NOMO-1 treated with DMSO at 0.1 percent for 48 hours (cell line): Measurements from ENCODE around the gene IFI44L.

Experiments used
- DNase-seq: peaks from one replicate; lab custom pipeline; 2025; ENCODE audit not compliant: unreplicated experiment; lab: John Stamatoyannopoulos, UW

Gene IFI44L

DNA sequence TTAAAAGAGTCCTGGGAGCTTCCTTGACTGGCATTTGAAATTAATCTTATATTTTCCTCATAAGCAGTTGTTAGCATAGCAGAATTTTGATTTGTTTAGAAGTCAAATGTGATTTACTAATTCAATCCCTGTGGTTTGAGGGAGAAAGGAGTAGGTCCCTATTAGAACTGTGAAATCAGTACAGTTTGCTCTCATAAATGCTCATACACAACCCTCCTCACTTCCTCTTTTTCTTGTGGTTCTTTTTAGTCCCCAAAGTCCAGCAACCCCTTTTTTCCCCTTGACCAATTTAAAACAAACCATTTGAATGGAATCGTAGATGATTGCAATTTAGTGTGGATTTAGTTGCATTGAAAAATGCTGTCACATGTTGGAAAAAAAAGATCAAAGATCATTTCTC lies 20.2 kb downstream of the IFI44L start:
- no peak for DNase-seq

GRCh38 chr1:78641558-78641957 lies 21.3 kb downstream of the IFI44L start:
- DNase-seq = no peak

DNA sequence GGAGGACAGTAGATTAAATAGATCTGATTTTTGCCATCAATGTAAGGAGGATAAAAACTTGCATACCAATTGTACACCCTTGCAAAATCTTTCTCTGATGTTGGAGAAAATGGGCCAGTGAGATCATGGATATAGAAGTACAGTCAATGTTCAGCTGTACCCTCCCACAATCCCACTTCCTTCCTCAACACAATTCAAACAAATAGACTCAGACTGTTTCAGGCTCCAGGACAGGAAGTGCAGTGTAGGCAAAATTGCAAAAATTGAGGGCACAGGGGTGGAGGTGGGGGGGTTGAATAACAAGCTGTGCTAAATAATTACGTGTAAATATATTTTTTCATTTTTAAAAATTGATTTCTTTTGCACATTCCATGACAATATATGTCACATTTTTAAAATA lies 25.5 kb downstream of the IFI44L start:
- no peak for DNase-seq

- DNase-seq = no peak
Measured at GRCh38 chr1:78647238-78647637, 27.0 kb downstream of the IFI44L start.

DNA sequence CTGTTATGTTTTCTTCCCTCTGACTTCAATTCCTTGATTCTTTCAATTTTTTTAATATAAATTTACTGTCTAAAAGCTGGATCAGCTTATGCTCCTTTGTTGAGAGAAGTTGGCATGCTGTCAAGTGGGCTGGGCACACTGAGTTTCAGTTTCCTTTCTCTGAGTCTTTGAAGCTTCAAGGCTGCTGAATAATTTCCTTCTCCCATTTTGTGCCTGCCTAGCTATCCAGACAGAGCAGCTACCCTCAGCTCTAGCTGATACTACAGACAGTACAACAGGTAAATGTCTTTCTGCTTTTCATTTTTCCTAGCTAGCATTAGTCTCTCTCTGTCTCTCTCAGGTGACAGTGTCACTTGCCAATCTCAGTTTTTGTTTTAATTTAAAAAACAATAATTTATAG lies 29.4 kb downstream of the IFI44L start, which contains the start of gene IFI44:
Gene IFI44, plus strand, starts transcription at position 204 of the 400 bp plus-strand sequence. CDS start 365 bp downstream, outside the sequence.
- peak; percentile 23 for DNase-seq

- DNase-seq = no peak
Measured at GRCh38 chr1:78650114-78650660, 29.9 kb downstream of the IFI44L start.

- DNase-seq = no peak
Measured at GRCh38 chr1:78651241-78651640, 31.0 kb downstream of the IFI44L start.

DNA sequence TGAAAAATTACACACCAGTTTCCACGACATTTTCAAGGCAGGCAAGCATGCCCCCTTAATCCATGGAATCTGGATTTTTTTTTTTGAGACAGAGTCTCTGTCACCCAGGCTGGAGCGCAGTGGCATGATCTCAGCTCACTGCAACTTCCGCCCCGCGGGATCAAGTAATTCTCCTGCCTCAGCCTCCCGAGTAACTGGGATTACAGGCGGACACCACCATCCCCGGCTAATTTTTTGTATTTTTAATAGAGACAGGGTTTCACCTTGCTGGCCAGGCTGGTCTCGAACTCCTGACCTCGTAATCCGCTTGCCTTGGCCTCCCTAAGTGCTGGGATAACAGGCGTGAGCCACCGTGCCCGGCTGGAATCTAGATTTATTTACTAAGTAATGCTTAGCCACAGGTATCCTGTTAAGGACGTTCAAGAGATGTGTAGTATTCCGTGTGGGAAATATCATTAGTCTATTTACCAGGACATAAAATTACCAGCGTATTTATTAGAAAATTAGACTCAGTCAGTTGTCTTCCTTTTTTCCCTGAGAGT lies 31.8 kb downstream of the IFI44L start:
- no peak for DNase-seq

GRCh38 chr1:78658901-78659300 lies 38.7 kb downstream of the IFI44L start:
- DNase-seq = no peak

DNA sequence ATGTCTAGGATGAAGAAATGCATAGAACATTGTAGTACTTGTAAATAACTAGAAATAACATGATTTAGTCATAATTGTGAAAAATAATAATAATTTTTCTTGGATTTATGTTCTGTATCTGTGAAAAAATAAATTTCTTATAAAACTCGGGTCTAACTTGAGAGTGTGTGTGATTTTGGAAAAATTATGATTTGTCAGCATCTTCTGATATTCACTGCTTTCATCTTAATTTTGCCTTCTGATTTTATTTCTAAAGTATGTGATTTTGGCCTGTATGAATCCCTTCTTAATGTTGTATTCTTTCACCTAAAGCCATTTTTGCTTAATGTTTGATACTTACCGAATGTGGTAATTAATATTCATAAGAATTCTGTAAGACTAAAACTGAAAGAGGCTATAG lies 43.7 kb downstream of the IFI44L start:
- DNase-seq = no peak

DNA sequence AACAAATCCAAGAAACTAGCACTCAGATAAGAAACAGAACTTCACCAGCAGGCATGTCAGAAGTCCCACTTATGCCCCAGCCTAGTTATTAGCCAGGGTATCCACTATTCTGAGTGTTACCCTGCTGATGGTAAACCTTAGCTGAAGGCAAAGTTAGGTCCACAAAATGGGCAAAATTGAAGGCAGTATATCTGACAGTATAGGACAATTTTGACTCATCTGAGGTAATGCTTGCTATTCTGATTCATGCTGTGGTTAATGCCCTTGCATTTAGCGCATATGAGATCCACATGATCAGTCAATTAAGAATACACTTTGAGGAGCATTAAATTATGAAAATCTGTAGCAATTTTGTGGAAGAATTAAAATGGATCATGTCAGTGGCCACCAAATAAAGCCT lies 44.5 kb downstream of the IFI44L start:
- DNase-seq = no peak

GRCh38 chr1:78665809-78666208 lies 45.6 kb downstream of the IFI44L start:
- no peak for DNase-seq

DNA sequence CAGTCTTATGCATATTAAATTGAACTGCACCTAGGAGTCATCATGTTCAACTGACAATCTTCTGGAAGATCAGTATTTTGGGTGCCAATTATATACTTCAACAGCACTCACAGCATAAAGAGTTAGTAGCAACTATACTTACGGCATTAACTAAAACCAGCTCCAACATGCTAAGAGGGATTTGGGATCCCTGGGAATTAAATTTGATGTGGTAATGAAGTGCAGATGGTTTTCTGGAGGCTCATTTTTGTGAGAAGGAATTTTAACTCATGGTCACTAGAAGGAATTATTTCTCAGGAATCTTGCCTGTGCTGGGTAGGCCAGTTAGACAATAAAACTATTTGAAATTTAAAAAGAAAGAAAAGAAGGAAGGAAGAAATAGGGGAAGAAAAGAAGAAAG lies 47.7 kb downstream of the IFI44L start:
- no peak for DNase-seq

GRCh38 chr1:78668427-78668826 lies 48.2 kb downstream of the IFI44L start:
- DNase-seq = no peak

- DNase-seq = no peak
Measured at GRCh38 chr1:78672428-78672827, 52.2 kb downstream of the IFI44L start.

DNA sequence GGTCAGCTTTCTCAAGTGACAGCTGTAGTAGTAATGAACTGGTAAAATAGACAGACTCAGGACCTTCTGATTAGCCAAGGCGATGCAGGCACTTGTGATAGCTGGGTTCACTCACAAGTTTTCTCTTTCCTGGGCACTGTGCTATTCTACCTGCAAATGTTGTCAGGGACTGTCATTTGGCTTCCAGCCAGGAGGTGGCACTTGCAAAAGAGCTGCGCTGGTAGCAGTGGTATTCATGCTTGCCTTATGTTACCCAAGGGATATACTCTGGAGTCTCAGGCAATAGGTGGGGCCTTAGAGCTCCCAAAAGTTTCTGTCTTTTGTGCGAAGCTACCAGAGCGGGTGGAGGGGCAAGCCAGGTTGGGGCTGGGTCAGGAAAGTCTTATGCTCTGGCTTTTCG lies 52.9 kb downstream of the IFI44L start:
- DNase-seq = no peak

DNA sequence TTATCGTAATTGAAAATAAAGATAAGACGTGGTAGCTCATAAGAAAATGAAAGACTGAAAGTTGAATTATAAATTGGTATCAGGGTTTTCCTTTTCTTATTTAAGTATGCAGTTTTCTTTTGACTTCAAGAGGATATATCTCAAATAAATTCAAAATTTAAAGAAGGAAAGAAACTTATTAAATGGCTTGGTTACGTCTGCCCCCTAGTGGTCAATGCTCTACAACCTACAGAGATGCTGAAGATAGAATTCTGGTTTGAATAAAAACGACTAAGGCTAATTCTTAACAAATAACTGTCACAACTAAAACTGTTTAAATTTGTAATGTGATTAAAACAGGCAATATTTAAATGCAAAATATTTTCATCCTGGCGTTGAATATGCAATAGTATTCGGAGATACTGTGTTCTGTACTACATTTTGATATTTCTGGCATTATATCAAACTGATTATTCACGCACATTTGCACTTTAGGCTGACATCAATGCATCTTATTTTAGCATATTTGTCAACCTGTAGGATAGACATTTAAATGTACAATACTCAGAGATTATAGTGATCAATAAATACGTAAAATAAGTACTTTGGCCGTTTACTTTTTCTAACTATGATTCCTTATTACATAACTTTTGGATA lies 56.2 kb downstream of the IFI44L start:
- peak; percentile 39 for DNase-seq

DNA sequence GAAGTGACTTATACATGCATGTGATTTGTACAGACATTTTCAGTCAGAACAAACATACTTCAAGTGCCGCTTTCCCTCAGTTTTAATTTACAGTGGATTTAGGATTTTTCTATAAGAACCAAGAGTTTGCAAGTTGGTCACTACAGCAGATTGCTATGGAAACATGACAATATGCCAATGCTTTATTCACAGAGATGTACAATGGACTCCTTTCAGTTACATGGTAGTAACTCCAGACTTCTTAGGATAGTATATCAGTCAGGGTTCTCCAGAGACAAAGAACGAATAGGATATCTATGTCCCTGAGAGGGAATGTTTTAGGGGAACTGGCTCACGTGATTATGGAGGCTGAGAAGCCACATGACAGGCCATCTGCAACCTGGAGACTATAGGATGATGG lies 56.7 kb downstream of the IFI44L start:
- no peak for DNase-seq

- no peak for DNase-seq
Measured at GRCh38 chr1:78677788-78678187, 57.5 kb downstream of the IFI44L start.

DNA sequence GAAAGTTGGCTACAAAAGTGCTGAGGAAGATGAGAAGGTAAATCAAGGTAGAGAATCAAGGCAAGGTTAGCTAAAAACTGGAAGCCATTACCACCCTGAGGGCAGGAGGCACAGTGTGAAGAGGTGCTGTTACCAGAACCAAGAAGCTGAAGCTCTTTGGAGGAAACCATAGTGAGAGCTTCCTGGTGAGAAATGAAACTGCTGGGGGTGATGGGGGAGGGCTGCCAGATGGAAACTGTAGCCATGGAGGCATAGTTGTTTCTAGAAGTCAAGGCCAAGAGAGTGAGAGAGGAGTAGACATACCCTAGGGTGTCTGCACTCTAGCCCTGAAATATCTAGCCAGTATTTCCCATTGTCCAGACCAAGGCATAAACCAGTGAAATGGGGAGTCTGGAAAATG lies 58.1 kb downstream of the IFI44L start:
- DNase-seq = no peak

GRCh38 chr1:78681265-78681664 lies 61.0 kb downstream of the IFI44L start:
- no peak for DNase-seq

- no peak for DNase-seq
Measured at GRCh38 chr1:78682496-78682895, 62.2 kb downstream of the IFI44L start.

GRCh38 chr1:78683079-78683478 lies 62.8 kb downstream of the IFI44L start:
- no peak for DNase-seq
